Keratinocyte (primary cell): ENCODE data around the gene GPD1. TPM values are rescaled to one million over a fixed set of nuclear protein-coding genes. Genes with fewer than 3 reads are reported as not detected.

ENCODE experiments used
- DNase-seq: peaks from one replicate; pipeline ENCODE4 v3.0.0-alpha.2; 2011; ENCODE audit warnings: low read depth, missing footprints, low spot score
- FAIRE-seq: peaks from 2 replicates; lab custom pipeline; 2011; peaks lifted over from hg19 to GRCh38; lab: Jason Lieb, UNC
- H2AFZ ChIP-seq: 2 replicates; pipeline ENCODE4 v1.6.0; 2012; ENCODE audit warnings: low read length, control low read depth, inconsistent platforms; ENCODE audit not compliant: control insufficient read depth
- H3K27ac ChIP-seq: 2 replicates; pipeline ENCODE4 v1.5.1; 2011; ENCODE audit warnings: low read length; ENCODE audit not compliant: control insufficient read depth, insufficient read depth
- H3K27me3 ChIP-seq: 3 replicates; pipeline ENCODE4 v1.6.0; 2011; ENCODE audit warnings: low read length; ENCODE audit not compliant: control insufficient read depth, insufficient read depth; ENCODE audit errors: extremely low read depth
- H3K36me3 ChIP-seq, 2 experiments: 2 replicates in 1 of 2; 3 replicates in 1 of 2; pipeline ENCODE4 v1.5.1; 2011; ENCODE audit warnings: low read length in 2 of 2, mild to moderate bottlenecking in 1 of 2; ENCODE audit not compliant: control insufficient read depth in 2 of 2, insufficient read depth in 2 of 2; ENCODE audit errors: extremely low read depth in 1 of 2
- H3K4me1 ChIP-seq: 3 replicates; pipeline ENCODE4 v1.5.1; 2011; ENCODE audit warnings: low read length; ENCODE audit not compliant: control insufficient read depth, insufficient read depth; ENCODE audit errors: extremely low read depth
- H3K4me2 ChIP-seq: 3 replicates; pipeline ENCODE4 v1.6.0; 2011; ENCODE audit warnings: low read depth, low read length; ENCODE audit not compliant: control insufficient read depth, insufficient read depth; ENCODE audit errors: extremely low read depth
- H3K4me3 ChIP-seq, 3 experiments: fragments of 200-600 bp in 1 of 3; sonication (generic) in 1 of 3; 2 replicates in 2 of 3; 3 replicates in 1 of 3; pipeline ENCODE4 v1.5.1; 2011 to 2016; ENCODE audit warnings: low read length in 3 of 3, mild to moderate bottlenecking in 3 of 3, control low read depth in 2 of 3, inconsistent platforms in 1 of 3, low read depth in 1 of 3, mixed read lengths in 1 of 3, mixed run types in 1 of 3, moderate library complexity in 1 of 3; ENCODE audit not compliant: control insufficient read depth in 2 of 3, insufficient read depth in 2 of 3; ENCODE audit errors: extremely low read depth in 1 of 3
- H3K79me2 ChIP-seq: 2 replicates; pipeline ENCODE4 v1.6.0; 2012; ENCODE audit warnings: low read length; ENCODE audit not compliant: control insufficient read depth, insufficient read depth
- H3K9ac ChIP-seq: 3 replicates; pipeline ENCODE4 v1.6.0; 2011; ENCODE audit warnings: low read length; ENCODE audit not compliant: control insufficient read depth, insufficient read depth; ENCODE audit errors: extremely low read depth
- H3K9me1 ChIP-seq: 3 replicates; pipeline ENCODE4 v1.6.0; 2011; ENCODE audit warnings: low read length; ENCODE audit not compliant: control insufficient read depth, insufficient read depth; ENCODE audit errors: extremely low read depth
- H3K9me3 ChIP-seq: 2 replicates; pipeline ENCODE4 v1.5.1; 2012; ENCODE audit warnings: low read depth, low read length; ENCODE audit not compliant: control insufficient read depth
- H4K20me1 ChIP-seq: 3 replicates; pipeline ENCODE4 v1.6.0; 2011; ENCODE audit warnings: low read length; ENCODE audit not compliant: control insufficient read depth, insufficient read depth; ENCODE audit errors: extremely low read depth
- EZH2 ChIP-seq: IDR thresholded peaks from one replicate; pipeline ENCODE4 v1.6.1; 2012; ENCODE audit warnings: inconsistent platforms, mild to moderate bottlenecking, low read length, moderate library complexity
- dilution Hi-C: fragments of 300-500 bp; cut with MboI; formaldehyde crosslinking; loops from one replicate; pipeline ENCODE4 v1.7.0; 2020; ENCODE audit warnings: low sequenced_read_pairs; ENCODE audit not compliant: extremely low pct_ligation_motif_present
- polyA plus RNA-seq, 5 experiments: library from polyadenylated mRNA; depleted of rRNA in 3 of 5; stranded (reverse) in 3 of 5; stranded (forward) in 1 of 5; unstranded in 1 of 5; fragments of >200 nt; gene quantifications; 1 replicate in 1 of 5; 2 replicates in 3 of 5; 3 replicates in 1 of 5; pipeline versions ENCODE4 v1.2.1 to v1.2.3, GENCODE V29; 2011 to 2012; ENCODE audit warnings: missing spikeins in 2 of 5, low read depth in 1 of 5, low replicate concordance in 1 of 5
- TF ChIP-seq, protein P1 (sequence below), 3 experiments: IDR thresholded peaks in 1 of 3; conservative IDR thresholded peaks in 1 of 3; optimal IDR thresholded peaks in 1 of 3; 2 replicates in 2 of 3; 3 replicates in 1 of 3; pipeline versions ENCODE3 to v1.5.1; 2011; ENCODE audit warnings: low read length in 3 of 3, mild to moderate bottlenecking in 3 of 3, moderate library complexity in 2 of 3, control low read depth in 1 of 3, inconsistent platforms in 1 of 3; ENCODE audit not compliant: insufficient read depth in 2 of 3; ENCODE audit errors: extremely low read depth in 1 of 3

GPD1 gene
- polyA plus RNA-seq, 1 donor (not counting 4 experiments of a cell fraction or from before 2014, with no cell fraction given), result 0.13 TPM

GRCh38 chr12:50057896-50058670, 45.7 kb upstream of the GPD1 start:
- no peak overlapping the region for H3K27ac ChIP-seq
- H3K4me2 ChIP-seq, result peak overlapping the region; percentile 78
- no peaks in the 10 kb centered on the region for H3K79me2 ChIP-seq
- no peaks in the 10 kb centered on the region for H3K9me3 ChIP-seq
- FAIRE-seq, result no peak
- H3K27me3 ChIP-seq, result peaks cover 8% of the 10 kb centered on the region
- H3K9ac ChIP-seq, result peak overlapping the region; percentile 43
- H3K4me1 ChIP-seq, result peaks cover 11% of the 10 kb centered on the region
- TF ChIP-seq, protein P1, sequence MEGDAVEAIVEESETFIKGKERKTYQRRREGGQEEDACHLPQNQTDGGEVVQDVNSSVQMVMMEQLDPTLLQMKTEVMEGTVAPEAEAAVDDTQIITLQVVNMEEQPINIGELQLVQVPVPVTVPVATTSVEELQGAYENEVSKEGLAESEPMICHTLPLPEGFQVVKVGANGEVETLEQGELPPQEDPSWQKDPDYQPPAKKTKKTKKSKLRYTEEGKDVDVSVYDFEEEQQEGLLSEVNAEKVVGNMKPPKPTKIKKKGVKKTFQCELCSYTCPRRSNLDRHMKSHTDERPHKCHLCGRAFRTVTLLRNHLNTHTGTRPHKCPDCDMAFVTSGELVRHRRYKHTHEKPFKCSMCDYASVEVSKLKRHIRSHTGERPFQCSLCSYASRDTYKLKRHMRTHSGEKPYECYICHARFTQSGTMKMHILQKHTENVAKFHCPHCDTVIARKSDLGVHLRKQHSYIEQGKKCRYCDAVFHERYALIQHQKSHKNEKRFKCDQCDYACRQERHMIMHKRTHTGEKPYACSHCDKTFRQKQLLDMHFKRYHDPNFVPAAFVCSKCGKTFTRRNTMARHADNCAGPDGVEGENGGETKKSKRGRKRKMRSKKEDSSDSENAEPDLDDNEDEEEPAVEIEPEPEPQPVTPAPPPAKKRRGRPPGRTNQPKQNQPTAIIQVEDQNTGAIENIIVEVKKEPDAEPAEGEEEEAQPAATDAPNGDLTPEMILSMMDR (optimal IDR thresholded peaks at IDR 0.05 in 1 of 3, IDR thresholded peaks at IDR 0.05 in 1 of 3, conservative IDR thresholded peaks at IDR 0.05 in 1 of 3; ENCODE audit: extremely low read depth in 1 of 3, insufficient read depth in 2 of 3, low read length in 3 of 3), result no peak
- no peak for TF ChIP-seq EZH2
- H2AFZ ChIP-seq, result no peak overlapping the region
- H4K20me1 ChIP-seq, result no peaks in the 10 kb centered on the region
- no peak for DNase-seq
- peak overlapping the region in 2 of 3 experiments; percentile 56 to 69 for H3K4me3 ChIP-seq
- dilution Hi-C loops, result loop anchor here (25.0 kb wide), 1 partner anchor 196 kb away; no protein-coding TSS in a partner anchor
- no peaks in the 10 kb centered on the region for H3K9me1 ChIP-seq
- H3K36me3 ChIP-seq, result no peaks in the 10 kb centered on the region

DNA sequence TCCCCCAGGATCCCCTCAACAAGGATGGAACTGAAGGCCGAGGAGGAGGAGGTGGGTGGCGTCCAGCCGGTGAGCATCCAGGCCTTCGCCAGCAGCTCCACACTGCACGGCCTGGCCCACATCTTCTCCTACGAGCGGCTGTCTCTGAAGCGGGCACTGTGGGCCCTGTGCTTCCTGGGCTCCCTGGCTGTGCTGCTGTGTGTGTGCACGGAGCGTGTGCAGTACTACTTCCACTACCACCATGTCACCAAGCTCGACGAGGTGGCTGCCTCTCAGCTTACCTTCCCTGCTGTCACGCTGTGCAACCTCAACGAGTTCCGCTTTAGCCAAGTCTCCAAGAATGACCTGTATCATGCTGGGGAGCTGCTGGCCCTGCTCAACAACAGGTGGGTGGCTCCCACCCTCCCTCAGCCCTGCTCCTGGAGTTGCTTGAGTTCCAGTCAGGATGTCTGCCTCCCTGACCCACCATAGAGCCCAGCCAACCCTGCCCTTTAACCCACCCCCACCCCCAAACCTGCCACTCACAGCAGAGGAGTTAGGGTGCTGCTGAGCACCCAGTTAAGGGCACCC, 45.0 kb upstream of the GPD1 start:
- FAIRE-seq, result no peak
- H3K9ac ChIP-seq, result no peak overlapping the region

More for the DNA sequence above, 45.0 kb upstream of the GPD1 start:
- Histone ChIP-seq H2AFZ (no peak overlapping the region), H4K20me1 (no peaks in the 10 kb centered on the region), H3K9me3 (no peaks in the 10 kb centered on the region), H3K4me3 (no peak overlapping the region), H3K4me2 (no peak overlapping the region), H3K27ac (no peak overlapping the region), H3K36me3 (no peaks in the 10 kb centered on the region), H3K27me3 (peaks cover 8% of the 10 kb centered on the region), H3K9me1 (no peaks in the 10 kb centered on the region), H3K4me1 (peaks cover 13% of the 10 kb centered on the region), H3K79me2 (no peaks in the 10 kb centered on the region)
- dilution Hi-C loops, result loop anchor here (25.0 kb wide), 1 partner anchor 197 kb away; no protein-coding TSS in a partner anchor
- TF ChIP-seq, protein P1 (optimal IDR thresholded peaks at IDR 0.05 in 1 of 3, IDR thresholded peaks at IDR 0.05 in 1 of 3, conservative IDR thresholded peaks at IDR 0.05 in 1 of 3; ENCODE audit: extremely low read depth in 1 of 3, insufficient read depth in 2 of 3, low read length in 3 of 3), result no peak
- no peak for TF ChIP-seq EZH2
- DNase-seq, result no peak
